Measurements from ENCODE around the gene ALDH3B1. TPM values are rescaled to one million over a fixed set of nuclear protein-coding genes. Genes with fewer than 3 reads are reported as not detected.

The ALDH3B1 gene
- total RNA-seq, 1 experiment from 2014 or later = 18.3 TPM

DNA sequence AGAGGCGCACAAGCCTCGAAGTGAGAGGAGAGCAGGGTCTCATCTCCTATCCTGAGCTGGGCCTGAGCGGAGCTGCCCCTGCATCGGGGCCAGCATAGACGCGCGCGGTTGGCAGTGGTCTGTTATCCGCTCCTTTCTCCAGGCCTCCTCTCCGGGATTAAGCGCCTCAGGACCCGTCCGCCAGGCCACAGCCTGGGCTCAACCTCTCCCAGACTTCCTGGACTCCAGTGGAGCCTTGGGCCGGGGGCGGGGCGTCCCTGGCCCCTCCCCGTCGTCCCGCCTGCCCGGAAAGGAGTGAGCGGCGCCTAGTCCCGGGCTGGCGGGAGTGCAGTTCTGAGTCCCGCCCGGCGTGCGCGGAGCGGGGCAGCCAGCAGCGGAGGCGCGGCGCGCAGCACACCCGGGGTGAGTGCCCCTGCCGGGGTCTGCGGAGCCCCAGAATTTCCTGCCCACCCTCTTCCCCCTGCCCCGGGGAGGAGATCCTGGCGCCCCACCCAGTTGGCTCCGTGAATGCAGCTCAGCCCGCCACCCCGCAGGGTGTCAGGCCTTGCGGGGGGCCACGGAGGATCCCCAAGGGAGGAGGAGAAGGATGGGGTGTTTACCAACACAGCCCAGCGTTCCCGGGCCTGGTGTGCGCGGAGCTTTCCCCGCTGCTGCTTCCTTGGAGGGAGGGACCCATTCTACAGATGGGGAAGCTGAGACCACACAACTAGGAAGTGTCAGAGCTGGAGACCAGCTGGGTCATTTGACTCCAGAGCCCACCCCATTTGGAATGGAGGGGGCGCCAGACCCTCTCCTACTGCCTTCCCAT lies 28.8 kb downstream of the ALDH3B1 start, which contains the start of gene TCIRG1:
TCIRG1 (plus strand) TSS at position 308 of the 808 bp plus-strand sequence. CDS start 2,247 bp downstream, outside the sequence.
- BruUV-seq (replicated peaks) = no TSS peak
- ChIA-PET POLR2A (interaction anchor here (0.6 kb wide), 1 partner anchor 154 kb away, joined by 3 read pairs; no protein-coding TSS in a partner anchor), CTCF (no interaction called here)
- in situ Hi-C loops (cut with HindIII; ENCODE audit: low pct_unique_long_range_greater_than_20kb, low sequenced_read_pairs) = no loop called here
- DNase-seq (ENCODE audit: low read depth, low spot score) = no peak
- Histone ChIP-seq H3K36me3 (ENCODE audit: control insufficient read depth, insufficient read depth, low read length) (peaks cover 5% of the 10 kb centered on the region; the same call in 1 of the 2 replicates), H3K9me3 (ENCODE audit: control insufficient read depth, insufficient read depth, low read depth, low read length) (no peaks in the 10 kb centered on the region), H3K27me3 (ENCODE audit: control insufficient read depth, insufficient read depth, low read length) (no peaks in the 10 kb centered on the region), H3K4me3 (ENCODE audit: low read depth in 2 of 2, low read length in 2 of 2) (peak within 1 kb of the TSS; percentile 72 to 92), H3K27ac (ENCODE audit: low read length) (peak within 1 kb of the TSS; percentile 94), H3K4me1 (ENCODE audit: control insufficient read depth, insufficient read depth, low read length) (peaks cover 33% of the 10 kb centered on the region)
- peak; percentile 84 for ATAC-seq
- intact Hi-C loops (cut with micrococcal nuclease; ENCODE audit: unreplicated experiment) = no loop called here
- TF ChIP-seq POLR2AphosphoS5 (IDR thresholded peaks at IDR 0.05; ENCODE audit: low read depth, low read length) = peak; percentile 81
- TF ChIP-seq SIN3A (IDR thresholded peaks at IDR 0.05; ENCODE audit: borderline replicate concordance, insufficient read depth, low read depth, low read length) = 0 out of 2 replicates have a peak, but pooled peaks have one; percentile 60
- TF ChIP-seq, protein P1, sequence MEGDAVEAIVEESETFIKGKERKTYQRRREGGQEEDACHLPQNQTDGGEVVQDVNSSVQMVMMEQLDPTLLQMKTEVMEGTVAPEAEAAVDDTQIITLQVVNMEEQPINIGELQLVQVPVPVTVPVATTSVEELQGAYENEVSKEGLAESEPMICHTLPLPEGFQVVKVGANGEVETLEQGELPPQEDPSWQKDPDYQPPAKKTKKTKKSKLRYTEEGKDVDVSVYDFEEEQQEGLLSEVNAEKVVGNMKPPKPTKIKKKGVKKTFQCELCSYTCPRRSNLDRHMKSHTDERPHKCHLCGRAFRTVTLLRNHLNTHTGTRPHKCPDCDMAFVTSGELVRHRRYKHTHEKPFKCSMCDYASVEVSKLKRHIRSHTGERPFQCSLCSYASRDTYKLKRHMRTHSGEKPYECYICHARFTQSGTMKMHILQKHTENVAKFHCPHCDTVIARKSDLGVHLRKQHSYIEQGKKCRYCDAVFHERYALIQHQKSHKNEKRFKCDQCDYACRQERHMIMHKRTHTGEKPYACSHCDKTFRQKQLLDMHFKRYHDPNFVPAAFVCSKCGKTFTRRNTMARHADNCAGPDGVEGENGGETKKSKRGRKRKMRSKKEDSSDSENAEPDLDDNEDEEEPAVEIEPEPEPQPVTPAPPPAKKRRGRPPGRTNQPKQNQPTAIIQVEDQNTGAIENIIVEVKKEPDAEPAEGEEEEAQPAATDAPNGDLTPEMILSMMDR (IDR thresholded peaks at IDR 0.05) = no peak

DNA sequence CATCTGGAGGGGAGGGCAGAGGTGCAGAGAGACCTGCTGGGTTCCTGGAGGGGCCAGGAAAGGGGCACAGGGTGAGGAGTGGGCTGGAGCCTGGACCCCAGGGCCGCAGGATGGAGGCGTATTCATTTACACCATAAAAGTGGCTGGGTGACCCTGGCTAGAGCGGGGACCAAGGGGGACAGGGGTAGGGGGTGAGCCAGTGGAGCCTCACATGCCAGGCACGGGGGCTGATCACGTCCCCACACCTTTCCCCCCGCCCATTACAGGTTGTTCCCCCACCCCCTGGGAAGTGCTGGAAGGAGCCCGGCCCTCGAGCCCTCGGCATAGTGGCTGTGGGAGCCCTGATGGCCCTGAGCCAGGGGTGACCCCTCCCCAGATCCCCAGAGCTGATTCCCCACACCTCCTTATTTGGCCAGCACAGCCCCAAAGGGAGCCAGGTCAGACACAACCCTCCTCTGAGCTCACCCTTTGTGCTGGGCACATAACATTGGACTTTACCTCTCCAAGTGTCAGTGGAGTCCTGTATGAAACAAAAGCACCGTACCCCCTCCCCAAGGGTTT lies 29.5 kb downstream of the ALDH3B1 start:
- CTCF ChIA-PET = no interaction called here
- TF ChIP-seq SIN3A (IDR thresholded peaks at IDR 0.05; ENCODE audit: borderline replicate concordance, insufficient read depth, low read depth, low read length) (no peak), TCF7L2 (IDR thresholded peaks at IDR 0.05; ENCODE audit: low read depth, low read length) (no peak), POLR2AphosphoS5 (IDR thresholded peaks at IDR 0.05; ENCODE audit: low read depth, low read length) (no peak)
- TF ChIP-seq, protein P1 (IDR thresholded peaks at IDR 0.05) = no peak
- TF ChIP-seq, protein P2, sequence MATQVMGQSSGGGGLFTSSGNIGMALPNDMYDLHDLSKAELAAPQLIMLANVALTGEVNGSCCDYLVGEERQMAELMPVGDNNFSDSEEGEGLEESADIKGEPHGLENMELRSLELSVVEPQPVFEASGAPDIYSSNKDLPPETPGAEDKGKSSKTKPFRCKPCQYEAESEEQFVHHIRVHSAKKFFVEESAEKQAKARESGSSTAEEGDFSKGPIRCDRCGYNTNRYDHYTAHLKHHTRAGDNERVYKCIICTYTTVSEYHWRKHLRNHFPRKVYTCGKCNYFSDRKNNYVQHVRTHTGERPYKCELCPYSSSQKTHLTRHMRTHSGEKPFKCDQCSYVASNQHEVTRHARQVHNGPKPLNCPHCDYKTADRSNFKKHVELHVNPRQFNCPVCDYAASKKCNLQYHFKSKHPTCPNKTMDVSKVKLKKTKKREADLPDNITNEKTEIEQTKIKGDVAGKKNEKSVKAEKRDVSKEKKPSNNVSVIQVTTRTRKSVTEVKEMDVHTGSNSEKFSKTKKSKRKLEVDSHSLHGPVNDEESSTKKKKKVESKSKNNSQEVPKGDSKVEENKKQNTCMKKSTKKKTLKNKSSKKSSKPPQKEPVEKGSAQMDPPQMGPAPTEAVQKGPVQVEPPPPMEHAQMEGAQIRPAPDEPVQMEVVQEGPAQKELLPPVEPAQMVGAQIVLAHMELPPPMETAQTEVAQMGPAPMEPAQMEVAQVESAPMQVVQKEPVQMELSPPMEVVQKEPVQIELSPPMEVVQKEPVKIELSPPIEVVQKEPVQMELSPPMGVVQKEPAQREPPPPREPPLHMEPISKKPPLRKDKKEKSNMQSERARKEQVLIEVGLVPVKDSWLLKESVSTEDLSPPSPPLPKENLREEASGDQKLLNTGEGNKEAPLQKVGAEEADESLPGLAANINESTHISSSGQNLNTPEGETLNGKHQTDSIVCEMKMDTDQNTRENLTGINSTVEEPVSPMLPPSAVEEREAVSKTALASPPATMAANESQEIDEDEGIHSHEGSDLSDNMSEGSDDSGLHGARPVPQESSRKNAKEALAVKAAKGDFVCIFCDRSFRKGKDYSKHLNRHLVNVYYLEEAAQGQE (IDR thresholded peaks at IDR 0.05; ENCODE audit: insufficient read depth in 1 of 2, low read depth in 2 of 2, low read length in 1 of 2) = no peak
- Histone ChIP-seq H3K9me3 (ENCODE audit: control insufficient read depth, insufficient read depth, low read depth, low read length) (no peaks in the 10 kb centered on the region), H3K36me3 (ENCODE audit: control insufficient read depth, insufficient read depth, low read length) (peaks cover 2% of the 10 kb centered on the region; the same call in 1 of the 2 replicates), H3K4me3 (ENCODE audit: low read depth in 2 of 2, low read length in 2 of 2) (peak overlapping the region; percentile 72 to 92), H3K4me1 (ENCODE audit: control insufficient read depth, insufficient read depth, low read length) (peaks cover 33% of the 10 kb centered on the region), H3K27ac (ENCODE audit: low read length) (peak overlapping the region; percentile 94), H3K27me3 (ENCODE audit: control insufficient read depth, insufficient read depth, low read length) (no peaks in the 10 kb centered on the region)
- DNase-seq (ENCODE audit: low read depth, low spot score) (no peak), ATAC-seq (no peak)
- POLR2A ChIA-PET = interaction anchor here (0.6 kb wide), 1 partner anchor 80 kb away, joined by 3 read pairs; no protein-coding TSS in a partner anchor
- in situ Hi-C loops (cut with HindIII; ENCODE audit: low pct_unique_long_range_greater_than_20kb, low sequenced_read_pairs) = no loop called here
- intact Hi-C loops (cut with micrococcal nuclease; ENCODE audit: unreplicated experiment) = no loop called here
- no TSS peak for BruUV-seq (replicated peaks)

Data from Panc1 (cell line).